T-helper 17 cell (primary cell): ENCODE data around the gene LRIG1. TPM values are rescaled to one million over a fixed set of nuclear protein-coding genes. Genes with fewer than 3 reads are reported as not detected.

ENCODE experiments used
- ATAC-seq: fragments of 150-1000 bp; cut with Tn5 transposase; 2 replicates; pipeline ENCODE4 v1.10.0; 2021; ENCODE audit warnings: mild to moderate bottlenecking, moderate library complexity
- DNase-seq, 3 donors: peaks; one replicate each; pipeline versions ENCODE4 v3.0.0 to v3.0.0-alpha.2; 2020 to 2021
- H3K9me3 ChIP-seq: one replicate; pipeline ENCODE4 v1.7.0; 2013; ENCODE audit warnings: low read length, mild to moderate bottlenecking; ENCODE audit not compliant: control insufficient read depth, poor library complexity, severe bottlenecking
- H3K27ac Mint-ChIP-seq: one replicate; pipeline ENCODE4 v1.8.0; 2022; ENCODE audit warnings: mild to moderate bottlenecking, moderate library complexity, mixed read lengths
- H3K27me3 Mint-ChIP-seq: one replicate; pipeline ENCODE4 v1.8.0; 2022; ENCODE audit warnings: mixed read lengths
- H3K36me3 Mint-ChIP-seq: one replicate; pipeline ENCODE4 v1.8.0; 2022; ENCODE audit warnings: low read depth, mixed read lengths
- H3K4me1 Mint-ChIP-seq: one replicate; pipeline ENCODE4 v1.8.0; 2022; ENCODE audit warnings: mild to moderate bottlenecking, mixed read lengths
- H3K4me3 Mint-ChIP-seq: one replicate; pipeline ENCODE4 v1.8.0; 2022; ENCODE audit warnings: mild to moderate bottlenecking, moderate library complexity, mixed read lengths
- total RNA-seq, 4 donors: library from RNA in 2 of 4; stranded (reverse) in 2 of 4; gene quantifications; one replicate each; pipeline ENCODE4 v1.2.3 and lab custom pipeline; 2022 to 2026

Gene LRIG1, protein sequence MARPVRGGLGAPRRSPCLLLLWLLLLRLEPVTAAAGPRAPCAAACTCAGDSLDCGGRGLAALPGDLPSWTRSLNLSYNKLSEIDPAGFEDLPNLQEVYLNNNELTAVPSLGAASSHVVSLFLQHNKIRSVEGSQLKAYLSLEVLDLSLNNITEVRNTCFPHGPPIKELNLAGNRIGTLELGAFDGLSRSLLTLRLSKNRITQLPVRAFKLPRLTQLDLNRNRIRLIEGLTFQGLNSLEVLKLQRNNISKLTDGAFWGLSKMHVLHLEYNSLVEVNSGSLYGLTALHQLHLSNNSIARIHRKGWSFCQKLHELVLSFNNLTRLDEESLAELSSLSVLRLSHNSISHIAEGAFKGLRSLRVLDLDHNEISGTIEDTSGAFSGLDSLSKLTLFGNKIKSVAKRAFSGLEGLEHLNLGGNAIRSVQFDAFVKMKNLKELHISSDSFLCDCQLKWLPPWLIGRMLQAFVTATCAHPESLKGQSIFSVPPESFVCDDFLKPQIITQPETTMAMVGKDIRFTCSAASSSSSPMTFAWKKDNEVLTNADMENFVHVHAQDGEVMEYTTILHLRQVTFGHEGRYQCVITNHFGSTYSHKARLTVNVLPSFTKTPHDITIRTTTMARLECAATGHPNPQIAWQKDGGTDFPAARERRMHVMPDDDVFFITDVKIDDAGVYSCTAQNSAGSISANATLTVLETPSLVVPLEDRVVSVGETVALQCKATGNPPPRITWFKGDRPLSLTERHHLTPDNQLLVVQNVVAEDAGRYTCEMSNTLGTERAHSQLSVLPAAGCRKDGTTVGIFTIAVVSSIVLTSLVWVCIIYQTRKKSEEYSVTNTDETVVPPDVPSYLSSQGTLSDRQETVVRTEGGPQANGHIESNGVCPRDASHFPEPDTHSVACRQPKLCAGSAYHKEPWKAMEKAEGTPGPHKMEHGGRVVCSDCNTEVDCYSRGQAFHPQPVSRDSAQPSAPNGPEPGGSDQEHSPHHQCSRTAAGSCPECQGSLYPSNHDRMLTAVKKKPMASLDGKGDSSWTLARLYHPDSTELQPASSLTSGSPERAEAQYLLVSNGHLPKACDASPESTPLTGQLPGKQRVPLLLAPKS
- total RNA-seq: 10 to 100 TPM; 57.8 to 63.4 TPM
- total RNA-seq (lab: John Stamatoyannopoulos, UW): 132 to 222 reads per million in 2 donors

GRCh38 chr3:66500576-66501482 lies at the start of gene LRIG1:
Gene LRIG1 (minus strand): TSS chr3:66501022. CDS start chr3:66500407, 615 bp downstream.
- no peaks in the 10 kb centered on the region for H3K27me3 Mint-ChIP-seq
- H3K4me3 Mint-ChIP-seq: peak within 1 kb of the TSS; percentile 99
- H3K36me3 Mint-ChIP-seq: peaks cover 3% of the 10 kb centered on the region
- H3K4me1 Mint-ChIP-seq: peaks cover 60% of the 10 kb centered on the region
- no peaks in the 10 kb centered on the region for H3K9me3 ChIP-seq
- DNase-seq (peak; percentile 96 to 99 (median 99)), ATAC-seq (peak; percentile 91)
- H3K27ac Mint-ChIP-seq: peak within 1 kb of the TSS; percentile 87

- Mint-ChIP-seq H3K27me3 (no peaks in the 10 kb centered on the region), H3K36me3 (no peaks in the 10 kb centered on the region), H3K27ac (no peak overlapping the region), H3K4me1 (no peaks in the 10 kb centered on the region), H3K4me3 (no peak overlapping the region)
- H3K9me3 ChIP-seq: no peaks in the 10 kb centered on the region
- ATAC-seq (no peak), DNase-seq (no peak)
Observed at GRCh38 chr3:66544619-66545429, 44.0 kb upstream of the LRIG1 start.

DNA sequence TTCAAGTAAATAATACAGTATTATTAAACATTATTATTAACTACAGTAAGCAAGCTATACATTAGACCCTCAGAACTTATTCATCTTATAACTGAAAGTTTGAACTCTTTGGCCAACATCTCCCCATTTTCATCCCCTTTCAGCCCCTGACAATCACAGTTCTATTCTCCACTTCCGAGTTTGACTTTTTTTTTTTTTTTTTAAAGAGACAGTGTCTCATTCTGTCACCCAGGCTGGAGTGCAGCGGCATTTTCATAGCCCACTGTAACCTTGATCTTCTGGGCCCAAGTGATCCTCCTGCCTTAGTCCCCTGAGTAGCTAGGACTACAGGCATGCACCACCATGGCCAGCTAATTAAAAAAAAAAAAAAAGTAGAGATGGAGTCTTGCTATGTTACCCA lies 41.3 kb upstream of the LRIG1 start:
- ATAC-seq: no peak
- no peaks in the 10 kb centered on the region for H3K36me3 Mint-ChIP-seq
- no peak for DNase-seq
- H3K4me3 Mint-ChIP-seq: no peak overlapping the region
- H3K9me3 ChIP-seq: no peaks in the 10 kb centered on the region
- peaks cover 5% of the 10 kb centered on the region for H3K4me1 Mint-ChIP-seq
- H3K27me3 Mint-ChIP-seq: no peaks in the 10 kb centered on the region
- no peak overlapping the region for H3K27ac Mint-ChIP-seq

GRCh38 chr3:66539466-66539989 lies 38.7 kb upstream of the LRIG1 start:
- peaks cover 2% of the 10 kb centered on the region for H3K36me3 Mint-ChIP-seq
- peaks cover 5% of the 10 kb centered on the region for H3K4me1 Mint-ChIP-seq
- no peaks in the 10 kb centered on the region for H3K9me3 ChIP-seq
- ATAC-seq: no peak
- H3K27me3 Mint-ChIP-seq: no peaks in the 10 kb centered on the region
- DNase-seq: no peak
- no peak overlapping the region for H3K4me3 Mint-ChIP-seq
- H3K27ac Mint-ChIP-seq: no peak overlapping the region

- Mint-ChIP-seq H3K27ac (peak overlapping the region; percentile 32), H3K36me3 (peaks cover 2% of the 10 kb centered on the region), H3K4me1 (peaks cover 5% of the 10 kb centered on the region), H3K4me3 (no peak overlapping the region), H3K27me3 (no peaks in the 10 kb centered on the region)
- ATAC-seq (no peak), DNase-seq (no peak)
- no peaks in the 10 kb centered on the region for H3K9me3 ChIP-seq
Observed at GRCh38 chr3:66538390-66538789, 37.6 kb upstream of the LRIG1 start.

GRCh38 chr3:66537735-66538134 lies 36.9 kb upstream of the LRIG1 start:
- H3K4me1 Mint-ChIP-seq: peaks cover 5% of the 10 kb centered on the region
- peaks cover 2% of the 10 kb centered on the region for H3K36me3 Mint-ChIP-seq
- DNase-seq: no peak
- H3K9me3 ChIP-seq: no peaks in the 10 kb centered on the region
- no peak for ATAC-seq
- H3K27me3 Mint-ChIP-seq: no peaks in the 10 kb centered on the region
- H3K27ac Mint-ChIP-seq: no peak overlapping the region
- no peak overlapping the region for H3K4me3 Mint-ChIP-seq

- Mint-ChIP-seq H3K4me3 (no peak overlapping the region), H3K27ac (no peak overlapping the region), H3K4me1 (peaks cover 5% of the 10 kb centered on the region), H3K27me3 (no peaks in the 10 kb centered on the region), H3K36me3 (peaks cover 2% of the 10 kb centered on the region)
- no peaks in the 10 kb centered on the region for H3K9me3 ChIP-seq
- no peak for DNase-seq
- ATAC-seq: no peak
Observed at GRCh38 chr3:66536791-66537190, 36.0 kb upstream of the LRIG1 start.

GRCh38 chr3:66534304-66534845 lies 33.6 kb upstream of the LRIG1 start:
- DNase-seq (no peak), ATAC-seq (no peak)
- Mint-ChIP-seq H3K27me3 (no peaks in the 10 kb centered on the region), H3K4me1 (peaks cover 3% of the 10 kb centered on the region), H3K27ac (no peak overlapping the region), H3K36me3 (peaks cover 2% of the 10 kb centered on the region), H3K4me3 (no peak overlapping the region)
- no peaks in the 10 kb centered on the region for H3K9me3 ChIP-seq

- Mint-ChIP-seq H3K36me3 (peaks cover 2% of the 10 kb centered on the region), H3K4me1 (no peaks in the 10 kb centered on the region), H3K4me3 (no peak overlapping the region), H3K27me3 (no peaks in the 10 kb centered on the region), H3K27ac (no peak overlapping the region)
- no peaks in the 10 kb centered on the region for H3K9me3 ChIP-seq
- DNase-seq: no peak
- ATAC-seq: no peak
Observed at GRCh38 chr3:66532613-66533012, 31.8 kb upstream of the LRIG1 start.

- no peaks in the 10 kb centered on the region for H3K9me3 ChIP-seq
- no peaks in the 10 kb centered on the region for H3K4me1 Mint-ChIP-seq
- no peak overlapping the region for H3K27ac Mint-ChIP-seq
- H3K27me3 Mint-ChIP-seq: no peaks in the 10 kb centered on the region
- H3K4me3 Mint-ChIP-seq: no peak overlapping the region
- DNase-seq: no peak
- ATAC-seq: no peak
- peaks cover 4% of the 10 kb centered on the region for H3K36me3 Mint-ChIP-seq
Observed at GRCh38 chr3:66532160-66532587, 31.4 kb upstream of the LRIG1 start.

DNA sequence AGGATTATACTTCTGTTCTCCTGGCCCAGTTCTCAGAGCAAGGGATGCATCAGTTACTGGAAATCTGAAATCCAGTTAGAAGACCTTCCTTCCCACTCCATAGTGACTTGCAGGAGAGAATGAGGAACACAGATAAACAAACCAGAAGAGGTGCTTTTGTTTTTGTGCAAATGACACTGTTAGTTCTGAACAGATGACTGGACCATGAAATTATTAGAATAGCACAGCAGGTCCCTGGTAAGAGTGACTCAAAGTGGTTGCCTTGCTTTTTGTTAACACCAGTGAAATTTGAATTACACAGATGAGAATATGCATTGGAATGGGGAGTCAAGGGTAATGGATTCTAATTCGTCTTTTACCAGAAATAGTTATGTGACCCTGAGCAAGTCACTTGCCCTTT lies 30.4 kb upstream of the LRIG1 start:
- H3K4me1 Mint-ChIP-seq: no peaks in the 10 kb centered on the region
- H3K27ac Mint-ChIP-seq: no peak overlapping the region
- peaks cover 7% of the 10 kb centered on the region for H3K27me3 Mint-ChIP-seq
- DNase-seq: no peak
- H3K36me3 Mint-ChIP-seq: peaks cover 6% of the 10 kb centered on the region
- no peak for ATAC-seq
- no peaks in the 10 kb centered on the region for H3K9me3 ChIP-seq
- no peak overlapping the region for H3K4me3 Mint-ChIP-seq
